ENCODE data around the gene TBX6. TPM values are rescaled to one million over a fixed set of nuclear protein-coding genes. Genes with fewer than 3 reads are reported as not detected.
"Not testable (repeated sequence)": the region's sequence is repeated elsewhere in the genome, so short reads cannot be mapped to it uniquely, and the experiment has no call there.

The TBX6 gene
- total RNA-seq, 4 donors from 2014 or later: 0.42 to 1.3 (median 0.67) TPM

GRCh38 chr16:30051518-30051917 is 40.2 kb downstream of the TBX6 start:
- TF ChIP-seq, protein P1, sequence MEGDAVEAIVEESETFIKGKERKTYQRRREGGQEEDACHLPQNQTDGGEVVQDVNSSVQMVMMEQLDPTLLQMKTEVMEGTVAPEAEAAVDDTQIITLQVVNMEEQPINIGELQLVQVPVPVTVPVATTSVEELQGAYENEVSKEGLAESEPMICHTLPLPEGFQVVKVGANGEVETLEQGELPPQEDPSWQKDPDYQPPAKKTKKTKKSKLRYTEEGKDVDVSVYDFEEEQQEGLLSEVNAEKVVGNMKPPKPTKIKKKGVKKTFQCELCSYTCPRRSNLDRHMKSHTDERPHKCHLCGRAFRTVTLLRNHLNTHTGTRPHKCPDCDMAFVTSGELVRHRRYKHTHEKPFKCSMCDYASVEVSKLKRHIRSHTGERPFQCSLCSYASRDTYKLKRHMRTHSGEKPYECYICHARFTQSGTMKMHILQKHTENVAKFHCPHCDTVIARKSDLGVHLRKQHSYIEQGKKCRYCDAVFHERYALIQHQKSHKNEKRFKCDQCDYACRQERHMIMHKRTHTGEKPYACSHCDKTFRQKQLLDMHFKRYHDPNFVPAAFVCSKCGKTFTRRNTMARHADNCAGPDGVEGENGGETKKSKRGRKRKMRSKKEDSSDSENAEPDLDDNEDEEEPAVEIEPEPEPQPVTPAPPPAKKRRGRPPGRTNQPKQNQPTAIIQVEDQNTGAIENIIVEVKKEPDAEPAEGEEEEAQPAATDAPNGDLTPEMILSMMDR (IDR thresholded peaks at IDR 0.05): no peak
- TF ChIP-seq POLR2A (IDR thresholded peaks at IDR 0.05; ENCODE audit: low read depth): no peak
- TF ChIP-seq POLR2AphosphoS5 (IDR thresholded peaks at IDR 0.05): no peak
- TF ChIP-seq EP300 (IDR thresholded peaks at IDR 0.05): no peak
- Histone ChIP-seq H3K9me3 (no peaks in the 10 kb centered on the region), H3K27me3 (no peaks in the 10 kb centered on the region), H3K4me1 (peaks cover 9 to 25% (median 16%) of the 10 kb centered on the region in 4 donors), H3K27ac (replicated peaks in 1 of 4) (no peak overlapping the region), H3K4me3 (no peak overlapping the region), H3K36me3 (no peaks in the 10 kb centered on the region)
- no peak for DNase-seq (ENCODE audit: extremely low spot score)
- intact Hi-C loops (cut with DNase I): no loop called here
- 88% methylated on average over 3 of the region's 3 CpGs for WGBS

DNA sequence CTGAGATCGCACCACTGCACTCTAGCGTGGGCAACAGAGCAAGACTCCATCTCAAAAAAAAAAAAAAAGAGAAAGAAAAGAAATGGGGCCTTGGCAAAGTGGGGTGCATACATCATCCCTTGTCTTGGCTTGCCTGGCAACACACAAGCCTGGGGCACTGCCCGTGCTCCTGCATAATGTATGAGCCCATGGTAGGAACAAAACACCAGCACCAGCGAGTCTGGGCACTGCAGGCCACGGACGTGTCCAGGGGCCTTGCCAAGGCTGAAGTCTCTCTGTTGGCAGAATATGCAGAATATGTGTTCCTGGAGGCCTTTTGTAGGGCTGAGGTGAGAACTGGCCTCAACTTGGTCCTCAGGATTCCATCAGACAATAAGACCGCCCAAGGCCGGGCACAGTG is 41.9 kb downstream of the TBX6 start:
- Histone ChIP-seq H3K4me1 (peaks cover 9 to 22% (median 16%) of the 10 kb centered on the region in 4 donors), H3K27ac (replicated peaks in 1 of 4) (no peak overlapping the region), H3K27me3 (no peaks in the 10 kb centered on the region), H3K36me3 (no peaks in the 10 kb centered on the region), H3K9me3 (no peaks in the 10 kb centered on the region), H3K4me3 (no peak overlapping the region)
- no peak for DNase-seq (ENCODE audit: extremely low spot score)
- TF ChIP-seq, protein P1 (IDR thresholded peaks at IDR 0.05): no peak
- 90% methylated on average over 8 of the region's 8 CpGs for WGBS
- intact Hi-C loops (cut with DNase I): no loop called here

- H3K4me3 ChIP-seq: no peak overlapping the region
- no peaks in the 10 kb centered on the region for H3K36me3 ChIP-seq
- peaks cover 0 to 6% (median 0%) of the 10 kb centered on the region in 4 donors for H3K27me3 ChIP-seq
- no peak for TF ChIP-seq POLR2A (IDR thresholded peaks at IDR 0.05; ENCODE audit: low read depth)
- TF ChIP-seq POLR2AphosphoS5 (IDR thresholded peaks at IDR 0.05): no peak
- TF ChIP-seq, protein P1 (IDR thresholded peaks at IDR 0.05): no peak
- no peak for TF ChIP-seq EP300 (IDR thresholded peaks at IDR 0.05)
- no peak overlapping the region for H3K27ac ChIP-seq (replicated peaks in 1 of 4)
- 75% methylated on average over 1 of the region's 1 CpG for WGBS
- no peaks in the 10 kb centered on the region for H3K4me1 ChIP-seq
- no peaks in the 10 kb centered on the region for H3K9me3 ChIP-seq
- no peak for DNase-seq (ENCODE audit: extremely low spot score)
- intact Hi-C loops (cut with DNase I): no loop called here
Observed at GRCh38 chr16:30046588-30046987, 45.1 kb downstream of the TBX6 start.

DNA sequence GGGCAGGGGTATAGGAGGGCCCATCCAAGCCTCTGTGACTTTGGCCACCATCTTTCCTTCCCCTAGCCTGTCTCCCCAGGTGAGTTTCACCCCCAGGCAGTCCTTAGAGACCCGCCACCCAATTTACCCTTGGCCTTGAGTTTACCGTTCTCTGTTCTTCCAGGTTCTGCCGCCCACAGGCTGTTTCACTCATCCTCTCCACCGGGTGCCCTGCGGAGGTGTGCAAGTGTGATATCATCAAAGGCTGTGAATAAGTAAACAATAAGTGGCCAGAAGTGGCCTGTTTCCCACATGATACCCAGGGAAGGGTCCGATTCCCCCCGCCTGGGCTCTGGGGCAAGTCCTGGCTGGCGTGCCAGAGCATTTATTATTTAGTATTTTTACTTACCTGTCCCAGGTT is 45.5 kb downstream of the TBX6 start:
- WGBS: 75% methylated on average over 8 of the region's 8 CpGs
- no peak overlapping the region for H3K4me3 ChIP-seq
- DNase-seq (ENCODE audit: extremely low spot score): no peak
- H3K27me3 ChIP-seq: peaks cover 0 to 6% (median 0%) of the 10 kb centered on the region in 4 donors
- no peaks in the 10 kb centered on the region for H3K4me1 ChIP-seq
- no peak overlapping the region for H3K27ac ChIP-seq (replicated peaks in 1 of 4)
- no peaks in the 10 kb centered on the region for H3K36me3 ChIP-seq
- no peaks in the 10 kb centered on the region for H3K9me3 ChIP-seq
- intact Hi-C loops (cut with DNase I): no loop called here
- TF ChIP-seq EP300 (IDR thresholded peaks at IDR 0.05): no peak
- TF ChIP-seq POLR2A (IDR thresholded peaks at IDR 0.05; ENCODE audit: low read depth): no peak
- TF ChIP-seq POLR2AphosphoS5 (IDR thresholded peaks at IDR 0.05): no peak
- TF ChIP-seq, protein P1 (IDR thresholded peaks at IDR 0.05): no peak

DNA sequence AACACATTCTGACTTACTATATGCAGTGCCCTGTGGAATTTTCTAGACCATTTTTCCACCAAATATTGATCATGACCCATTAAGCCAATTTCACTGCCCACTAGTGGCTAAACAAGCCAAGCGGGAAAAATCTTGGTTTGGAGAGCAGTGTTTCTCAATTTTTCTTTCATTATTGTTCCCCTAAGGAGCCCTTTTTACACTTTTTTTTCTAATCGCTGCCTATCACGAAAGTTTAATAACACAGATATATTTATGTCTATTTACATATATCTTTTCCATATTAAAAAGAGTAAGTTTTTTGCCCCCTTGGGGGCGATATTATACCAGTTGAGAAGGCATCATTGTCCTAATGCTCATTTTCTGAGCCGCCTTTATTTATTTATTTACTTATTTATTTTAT is 49.9 kb downstream of the TBX6 start:
- TF ChIP-seq POLR2A (IDR thresholded peaks at IDR 0.05; ENCODE audit: low read depth) (no peak), POLR2AphosphoS5 (IDR thresholded peaks at IDR 0.05) (no peak), EP300 (IDR thresholded peaks at IDR 0.05) (no peak)
- TF ChIP-seq, protein P1 (IDR thresholded peaks at IDR 0.05): peak; percentile 41 to 48 (median 42)
- WGBS: 24% methylated on average over 5 of the region's 5 CpGs
- Histone ChIP-seq H3K27me3 (peaks cover 0 to 21% (median 0%) of the 10 kb centered on the region in 4 donors), H3K4me3 (no peak overlapping the region), H3K36me3 (no peaks in the 10 kb centered on the region), H3K4me1 (no peaks in the 10 kb centered on the region), H3K9me3 (no peaks in the 10 kb centered on the region), H3K27ac (replicated peaks in 1 of 4) (no peak overlapping the region)
- intact Hi-C loops (cut with DNase I): no loop called here
- no peak for DNase-seq (ENCODE audit: extremely low spot score)

DNA sequence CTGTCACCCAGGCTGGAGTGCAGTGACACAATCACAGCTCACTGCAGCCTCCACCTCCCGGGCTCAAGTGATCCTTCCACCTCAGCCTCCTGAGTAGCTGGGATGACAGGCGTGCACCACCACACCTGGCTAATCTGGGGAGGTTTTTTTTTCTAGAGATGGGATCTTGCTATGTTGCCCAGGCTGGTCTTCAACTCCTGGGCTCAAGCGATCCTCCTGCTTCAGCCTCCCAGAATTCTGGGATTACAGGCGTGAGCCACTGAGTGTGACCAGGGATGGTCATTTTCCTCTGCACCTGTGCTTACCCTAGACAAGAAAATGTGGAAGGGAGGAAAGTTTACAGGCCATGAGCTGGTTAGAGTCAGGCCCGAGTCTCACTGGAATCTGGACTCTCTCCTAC is 51.0 kb downstream of the TBX6 start:
- intact Hi-C loops (cut with DNase I); H3K36me3 ChIP-seq; H3K4me1 ChIP-seq; H3K4me3 ChIP-seq; H3K27ac ChIP-seq (replicated peaks in 1 of 4); H3K9me3 ChIP-seq; DNase-seq (ENCODE audit: extremely low spot score): not testable (repeated sequence)
- peaks cover 0 to 33% (median 0%) of the 10 kb centered on the region in 4 donors for H3K27me3 ChIP-seq
- 87% methylated on average over 5 of the region's 5 CpGs for WGBS

Measured in esophagus muscularis mucosa (tissue), 4 donors.